SK-N-SH treated with all-trans-retinoic acid at 6 μM for 48 hours (cell line): ENCODE measurements around the gene MUC2.

Source experiments
- CREB5 ChIP-seq: fragments of 250-450 bp; sonication (Bioruptor Pico); IDR thresholded peaks from 2 replicates; pipeline ENCODE4 v1.5.1; 2020; ENCODE audit warnings: low read depth, mild to moderate bottlenecking, moderate library complexity
- GLIS3 ChIP-seq: fragments of 250-450 bp; sonication (Bioruptor Pico); IDR thresholded peaks from 2 replicates; pipeline ENCODE4 v1.5.0; 2020; ENCODE audit warnings: mild to moderate bottlenecking, moderate library complexity
- PATZ1 ChIP-seq: fragments of 250-450 bp; sonication (Bioruptor Pico); IDR thresholded peaks from 2 replicates; pipeline ENCODE4 v1.8.0; 2020; ENCODE audit warnings: mild to moderate bottlenecking, moderate library complexity, borderline replicate concordance
- POU6F1 ChIP-seq: fragments of 250-450 bp; sonication (Bioruptor Pico); IDR thresholded peaks from 2 replicates; pipeline ENCODE4 v1.8.0; 2021; ENCODE audit warnings: low read depth, mild to moderate bottlenecking, moderate library complexity, borderline replicate concordance
- TOX ChIP-seq: fragments of 250-450 bp; sonication (Bioruptor Pico); IDR thresholded peaks from 2 replicates; pipeline ENCODE4 v1.8.0; 2021; ENCODE audit warnings: mild to moderate bottlenecking, moderate library complexity, borderline replicate concordance
- TSHZ2 ChIP-seq: fragments of 250-450 bp; sonication (Bioruptor Pico); IDR thresholded peaks from 2 replicates; pipeline ENCODE4 v1.5.0; 2020; ENCODE audit warnings: mild to moderate bottlenecking, moderate library complexity
- ZC3H10 ChIP-seq: fragments of 250-450 bp; sonication (Bioruptor Pico); IDR thresholded peaks from 2 replicates; pipeline ENCODE4 v1.5.1; 2021; ENCODE audit warnings: mild to moderate bottlenecking, moderate library complexity
- ZFP3 ChIP-seq: fragments of 250-450 bp; sonication (Bioruptor Pico); IDR thresholded peaks from 2 replicates; pipeline ENCODE4 v1.5.0; 2020; ENCODE audit warnings: mild to moderate bottlenecking, moderate library complexity
- ZFP30 ChIP-seq: fragments of 450-650 bp; formaldehyde crosslinking; IDR thresholded peaks from 2 replicates; pipeline ENCODE4 v1.5.0; 2022; ENCODE audit warnings: mild to moderate bottlenecking, moderate library complexity
- ZNF70 ChIP-seq: fragments of 450-650 bp; formaldehyde crosslinking; IDR thresholded peaks from 2 replicates; pipeline ENCODE4 v1.5.0; 2020; ENCODE audit warnings: mild to moderate bottlenecking, moderate library complexity

GRCh38 chr11:1067812-1068496, 6.7 kb upstream of the MUC2 start:
- TF ChIP-seq GLIS3 (CRISPR knock-in tag) (no peak), TOX (no peak), ZNF70 (CRISPR knock-in tag) (no peak), POU6F1 (CRISPR knock-in tag) (no peak), PATZ1 (no peak), TSHZ2 (CRISPR knock-in tag) (no peak), ZFP3 (CRISPR knock-in tag) (no peak), ZC3H10 (no peak), CREB5 (CRISPR knock-in tag) (no peak), ZFP30 (CRISPR knock-in tag) (no peak)
